Stimulated activated CD4-positive, alpha-beta T cell treated with anti-CD3 and anti-CD28 coated beads, Interleukin-15, amount 100 ng/mL, for 1 hour (primary cell): ENCODE results near the gene NRG2.

Experiments
- DNase-seq, 2 donors: peaks; one replicate each; pipeline ENCODE4 v3.0.0-alpha.2; 2020; ENCODE audit warnings: low read depth in 1 of 2, low spot score in 1 of 2

The NRG2 gene

GRCh38 chr5:139843991-139844390 lies 199.1 kb downstream of the NRG2 start:
- DNase-seq: no peak

DNA sequence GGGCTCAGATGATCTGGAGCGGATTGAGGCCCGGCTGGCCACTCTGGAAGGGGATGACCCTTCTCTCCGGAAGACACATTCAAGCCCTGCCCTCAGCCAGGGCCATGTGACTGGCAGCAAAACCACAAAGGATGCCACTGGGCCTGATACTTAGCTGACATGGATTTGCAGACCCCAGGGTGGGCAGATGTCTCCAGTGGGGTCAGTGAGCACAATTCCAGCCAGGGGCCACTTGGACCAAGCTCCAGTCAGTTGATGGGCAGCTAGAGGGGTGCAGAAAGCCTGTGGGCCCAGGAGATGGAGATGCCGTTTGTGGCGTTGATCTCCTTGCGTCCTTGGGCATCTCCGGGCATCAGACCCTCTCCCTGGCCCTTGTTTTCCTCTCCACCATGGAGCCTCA lies 200.8 kb downstream of the NRG2 start:
- no peak for DNase-seq

GRCh38 chr5:139841549-139841948 lies 201.6 kb downstream of the NRG2 start:
- DNase-seq: no peak

- no peak for DNase-seq
Observed at GRCh38 chr5:139839918-139840317, 203.2 kb downstream of the NRG2 start.

- no peak for DNase-seq
Observed at GRCh38 chr5:139839232-139839815, 203.8 kb downstream of the NRG2 start.

GRCh38 chr5:139838381-139839197 lies 204.5 kb downstream of the NRG2 start:
- no peak for DNase-seq

DNA sequence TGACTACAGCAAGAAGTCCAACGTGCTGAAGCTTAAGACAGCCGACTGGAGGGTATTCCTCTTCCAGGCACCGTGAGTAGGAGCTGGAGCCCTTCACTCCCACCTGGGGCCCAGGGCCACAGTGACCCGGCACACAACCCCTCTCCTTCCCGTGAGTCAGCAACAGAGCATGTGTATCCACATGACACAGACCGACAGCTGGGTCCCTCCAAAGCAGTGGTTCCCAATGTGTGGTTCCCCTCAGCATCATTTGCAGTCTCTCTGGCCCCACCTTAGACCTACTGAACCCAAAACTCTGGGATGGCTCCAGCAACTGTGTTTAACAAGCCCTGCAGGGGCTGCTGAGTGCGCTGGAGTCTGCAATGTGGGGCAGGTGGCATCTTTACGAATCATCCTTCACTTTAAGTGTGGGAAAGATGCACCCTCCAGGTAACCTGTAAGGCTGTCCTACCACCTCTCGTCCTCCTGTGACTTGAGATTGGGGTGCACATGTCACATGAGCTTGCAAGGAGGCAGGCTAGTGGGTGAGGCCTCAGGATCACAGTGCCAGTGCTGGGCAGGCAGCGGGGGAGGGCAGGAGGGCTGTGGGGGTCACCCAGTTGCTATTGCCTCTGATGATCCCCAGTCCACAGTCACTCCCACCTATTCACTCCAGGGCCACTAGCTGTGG lies 205.3 kb downstream of the NRG2 start:
- DNase-seq: no peak

GRCh38 chr5:139836469-139837208 lies 206.5 kb downstream of the NRG2 start:
- DNase-seq: no peak

- no peak for DNase-seq
Observed at GRCh38 chr5:139835656-139836055, 207.4 kb downstream of the NRG2 start.

- DNase-seq: no peak
Observed at GRCh38 chr5:139833525-139833924, 209.6 kb downstream of the NRG2 start.

GRCh38 chr5:139831624-139832023 lies 211.5 kb downstream of the NRG2 start:
- DNase-seq: no peak

DNA sequence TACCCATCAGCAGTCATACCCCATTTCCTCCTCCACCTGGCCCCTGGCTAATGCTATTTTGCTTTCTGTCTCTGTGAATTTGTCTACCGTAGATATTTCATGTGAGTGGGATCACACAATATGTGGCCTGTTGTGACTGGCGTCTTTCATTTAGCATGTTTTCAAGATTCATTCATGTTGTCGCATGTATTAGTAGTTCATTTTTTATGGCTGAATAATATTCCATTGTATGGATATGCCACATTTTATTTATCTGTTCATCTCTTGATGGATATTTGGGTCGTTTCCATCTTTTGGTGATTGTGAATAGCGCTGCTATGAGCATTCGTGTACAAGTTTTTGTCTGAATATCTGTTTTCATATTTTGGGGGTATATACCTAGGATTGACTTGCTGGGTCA lies 213.6 kb downstream of the NRG2 start:
- no peak for DNase-seq

DNA sequence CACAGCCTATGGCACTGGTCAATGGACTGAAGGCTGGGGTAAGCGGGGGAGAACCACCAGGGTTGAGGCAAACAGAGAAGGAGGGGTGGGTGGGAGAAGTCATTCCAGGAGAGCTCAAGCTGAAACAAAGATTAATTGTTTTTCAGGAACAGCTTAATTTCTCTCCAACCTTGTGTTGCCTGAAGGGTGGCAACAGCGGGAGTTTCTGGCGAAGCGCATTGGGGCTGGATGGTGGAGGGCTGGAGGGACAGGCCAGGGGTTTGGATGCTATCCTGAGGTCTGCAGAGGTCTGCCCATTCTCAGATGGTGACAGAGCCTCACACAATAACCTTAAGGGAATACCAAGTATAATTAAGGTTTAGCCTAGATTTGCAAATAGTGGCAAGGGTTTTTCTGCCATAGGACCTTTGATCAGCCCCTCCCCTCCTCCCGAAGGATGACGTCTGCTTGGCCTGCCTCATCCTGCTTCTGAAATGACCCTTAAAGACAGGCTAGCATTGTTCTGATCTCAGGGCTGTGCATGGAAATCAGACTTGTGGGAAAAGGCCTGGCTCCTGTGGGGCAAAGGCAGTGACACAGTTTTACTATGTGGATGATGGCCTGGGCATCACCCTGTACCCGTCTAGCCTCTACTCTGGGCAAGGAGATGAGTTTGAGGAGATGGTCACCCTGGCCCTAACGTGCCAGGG lies 214.7 kb downstream of the NRG2 start:
- DNase-seq: no peak

GRCh38 chr5:139825690-139826089 lies 217.4 kb downstream of the NRG2 start:
- no peak for DNase-seq

GRCh38 chr5:139823757-139824355 lies 219.2 kb downstream of the NRG2 start:
- no peak for DNase-seq

- DNase-seq: no peak
Observed at GRCh38 chr5:139822553-139823425, 220.3 kb downstream of the NRG2 start.

DNA sequence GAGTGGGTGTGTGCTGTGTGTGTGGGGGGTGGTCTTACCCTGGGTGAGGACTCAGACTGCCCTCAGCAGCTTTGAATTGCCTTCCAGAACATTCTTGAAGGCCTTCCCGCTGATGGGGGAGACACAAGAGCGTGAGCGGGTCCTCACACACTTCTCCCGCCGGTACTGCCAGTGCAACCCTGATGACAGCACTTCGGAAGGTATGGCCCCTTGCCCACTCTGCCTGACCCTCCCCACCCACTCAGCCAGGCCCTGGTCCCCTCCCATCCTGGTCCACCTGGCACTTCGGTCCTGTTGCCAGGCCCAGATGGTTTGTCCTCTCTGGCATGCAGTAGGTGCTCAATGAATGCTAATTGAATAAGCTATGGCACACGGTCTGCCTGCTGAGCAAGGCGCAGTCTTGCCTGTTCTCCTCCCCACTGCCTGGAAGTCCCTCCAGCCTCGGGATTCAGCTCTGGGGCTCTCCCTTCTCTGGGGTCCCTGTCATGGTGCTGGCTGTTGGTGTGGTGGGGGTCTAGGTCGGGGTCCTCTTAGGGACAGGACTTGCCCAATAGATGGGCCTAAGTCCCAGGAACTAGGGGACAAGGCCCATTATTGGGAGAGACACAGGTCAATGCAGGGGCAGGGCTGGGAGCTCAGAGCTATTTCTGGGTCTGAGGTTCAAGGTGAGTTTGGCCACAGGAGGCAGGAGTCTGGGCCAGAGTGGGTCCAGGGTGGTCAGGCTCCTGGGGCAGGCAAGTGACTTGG lies 221.1 kb downstream of the NRG2 start:
- no peak for DNase-seq

DNA sequence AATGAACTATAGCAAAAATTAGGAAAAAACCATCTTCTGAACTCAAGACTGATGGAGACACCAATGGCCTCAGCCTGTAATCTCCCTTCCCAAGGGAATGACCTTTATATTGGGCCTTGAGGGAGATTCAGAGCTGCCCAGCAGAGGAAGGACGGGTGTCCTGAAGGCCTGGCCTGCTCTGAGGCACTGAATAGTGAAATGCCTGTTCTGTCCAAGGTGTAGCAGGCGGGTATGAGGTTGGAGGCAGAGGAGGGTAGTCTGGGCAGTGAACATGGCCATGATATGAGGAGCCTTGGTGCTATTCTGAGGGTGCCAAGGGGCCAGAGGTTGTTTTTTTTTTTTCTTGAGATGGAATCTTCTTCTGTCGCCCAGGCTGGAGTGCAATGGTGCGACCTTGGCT lies 222.5 kb downstream of the NRG2 start:
- DNase-seq: no peak

DNA sequence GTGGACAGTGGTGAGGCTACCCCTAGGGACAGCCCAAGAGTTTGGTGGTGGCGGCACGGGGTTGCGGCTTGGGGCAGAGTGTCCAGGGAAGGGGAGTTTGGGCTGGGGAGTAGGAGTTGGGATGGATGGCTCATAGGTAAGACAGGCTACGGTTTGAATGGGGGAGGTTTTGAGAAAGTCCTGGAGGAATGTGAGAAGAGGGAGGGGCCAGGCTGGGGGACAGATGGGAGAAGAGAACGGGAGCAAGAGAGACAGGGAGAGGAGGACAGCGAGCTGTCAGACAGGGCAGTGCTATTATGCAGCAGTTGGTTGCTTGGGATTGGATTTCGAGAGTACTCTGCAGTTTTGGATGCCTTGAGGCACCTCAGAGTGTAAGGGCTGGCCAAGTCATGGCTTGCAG lies 223.0 kb downstream of the NRG2 start:
- no peak for DNase-seq
